ENCODE results near the gene CLDN16. TPM values are rescaled to one million over a fixed set of nuclear protein-coding genes. Genes with fewer than 3 reads are reported as not detected.

CLDN16 gene
- total and polyA plus RNA-seq, 2 of the 4 experiments (the other 2 are of a cell fraction), result under 0.01 to 0.09 TPM

- Histone ChIP-seq H3K14ac (replicated peaks; ENCODE audit: low read depth, low read length) (no peak overlapping the region), H2AK5ac (ENCODE audit: low read depth, low read length) (no peak overlapping the region), H4K5ac (ENCODE audit: low read depth, low read length) (no peak overlapping the region), H2BK20ac (ENCODE audit: low read depth, low read length) (no peak overlapping the region), H4K8ac (ENCODE audit: low read depth in 2 of 2, low read length in 2 of 2) (no peak overlapping the region), H3K79me1 (ENCODE audit: low read depth in 1 of 2, low read length in 2 of 2) (no peaks in the 10 kb centered on the region), H2BK5ac (ENCODE audit: low read depth, low read length, poor library complexity, severe bottlenecking) (no peak overlapping the region), H3K9ac (ENCODE audit: low read depth, low read length) (no peak overlapping the region), H3K27ac (ENCODE audit: insufficient read depth, low read length) (no peak overlapping the region), H3K27me3 (ENCODE audit: control insufficient read depth, insufficient read depth, low read length) (no peaks in the 10 kb centered on the region), H2BK120ac (ENCODE audit: low read depth, low read length) (no peak overlapping the region), H3K4me2 (ENCODE audit: low read depth, low read length) (no peak overlapping the region), H3K36me3 (ENCODE audit: control insufficient read depth, insufficient read depth, low read length) (no peaks in the 10 kb centered on the region), H3K4ac (ENCODE audit: low read depth, low read length) (no peak overlapping the region), H3K4me3 (ENCODE audit: insufficient read depth, low read depth, low read length) (no peak overlapping the region), H3K23ac (ENCODE audit: low read depth, low read length) (no peak overlapping the region), H4K20me1 (ENCODE audit: insufficient read depth, low read length) (no peaks in the 10 kb centered on the region), H2BK15ac (ENCODE audit: low read depth, low read length) (no peak overlapping the region), H2AK9ac (replicated peaks; ENCODE audit: low read depth, low read length, poor library complexity) (no peak overlapping the region), H4K91ac (ENCODE audit: insufficient read depth, low read depth, low read length) (no peak overlapping the region), H3K4me1 (ENCODE audit: control insufficient read depth, insufficient read depth, low read length) (no peaks in the 10 kb centered on the region), H2AFZ (replicated peaks; ENCODE audit: low read length, poor library complexity) (no peak overlapping the region), H3K9me1 (ENCODE audit: insufficient read depth, low read length) (no peaks in the 10 kb centered on the region), H3K18ac (ENCODE audit: low read depth, low read length) (no peak overlapping the region), H3K9me3 (ENCODE audit: control insufficient read depth, insufficient read depth, low read length) (no peaks in the 10 kb centered on the region), H3K56ac (ENCODE audit: extremely low read depth, insufficient read depth, low read length) (no peak overlapping the region)
- TF ChIP-seq RCOR1 (IDR thresholded peaks at IDR 0.05; ENCODE audit: insufficient replicate concordance, low read length), result no peak
- ChIA-PET POLR2A (ENCODE audit: unreplicated experiment) (no interaction called here), CTCF (interaction anchor here (0.6 to 2.6 kb wide), 4 partner anchors 18 to 1651 kb away, joined by 3 to 13 read pairs (median 4); no protein-coding TSS in a partner anchor)
- intact Hi-C loops (cut with micrococcal nuclease) (loop anchor here (5.0 kb wide), 3 partner anchors 215 to 480 kb away; no protein-coding TSS in a partner anchor), dilution Hi-C loops (cut with HindIII; ENCODE audit: low sequenced_read_pairs, unreplicated experiment) (no loop called here), in situ Hi-C loops (cut with MboI; ENCODE audit: low sequenced_read_pairs) (no loop called here)
- DNase-seq, result no peak
- BruUV-seq (replicated peaks), result no TSS peak
- WGBS, 2 experiments (ENCODE audit: extremely low coverage in 2 of 2, insufficient read length in 1 of 2), result no CpG with 5 or more reads among the region's 1 CpG
- ATAC-seq (ENCODE audit: low read depth), result no peak
These were observed 54.3 kb downstream of the CLDN16 start for GRCh38 chr3:190442240-190442639.
